Gastroesophageal sphincter (tissue), 4 donors: ENCODE results near the gene LMF1. TPM values are rescaled to one million over a fixed set of nuclear protein-coding genes. Genes with fewer than 3 reads are reported as not detected.

Source experiments
- ATAC-seq: fragments of 150-250 bp; one replicate; pipeline ENCODE4 v1.9.1; 2016; ENCODE audit warnings: mild to moderate bottlenecking, moderate library complexity
- H3K27ac ChIP-seq, 4 donors: fragments of 200-600 bp; sonication (generic) in 3 of 4; 1 replicate in 3 of 4; 2 replicates in 1 of 4; pipeline ENCODE4 v1.5.1; 2016 to 2019
- H3K27me3 ChIP-seq: fragments of 200-600 bp; sonication (generic); one replicate; pipeline ENCODE4 v1.5.1; 2019
- H3K36me3 ChIP-seq, 2 donors: fragments of 200-600 bp; sonication (generic); one replicate each; pipeline ENCODE4 v1.5.1; 2019; ENCODE audit warnings: control low read depth in 1 of 2
- H3K4me1 ChIP-seq, 3 donors: fragments of 200-600 bp; sonication (generic); 1 replicate in 2 of 3; 2 replicates in 1 of 3; pipeline ENCODE4 v1.5.1; 2016 to 2019; ENCODE audit warnings: control low read depth in 2 of 3
- H3K4me3 ChIP-seq, 2 donors: fragments of 200-600 bp; sonication (generic); one replicate each; pipeline ENCODE4 v1.5.1; 2019; ENCODE audit warnings: mild to moderate bottlenecking in 1 of 2, moderate library complexity in 1 of 2
- H3K9me3 ChIP-seq, 3 donors: fragments of 200-600 bp; sonication (generic); one replicate each; pipeline ENCODE4 v1.5.1; 2017 to 2019; ENCODE audit warnings: control low read depth in 2 of 3
- CTCF ChIP-seq, 4 experiments: fragments of 200-600 bp in 2 of 4; fragments of 450-650 bp in 2 of 4; sonication (generic) in 1 of 4; IDR thresholded peaks; one replicate each; pipeline ENCODE4 v1.5.1; 2017 to 2019; ENCODE audit warnings: antibody characterized with exemption in 4 of 4, mild to moderate bottlenecking in 2 of 4, moderate library complexity in 2 of 4
- EP300 ChIP-seq: sonication (generic); formaldehyde crosslinking; IDR thresholded peaks from one replicate; pipeline ENCODE4 v1.6.1; 2017; ENCODE audit warnings: antibody characterized with exemption, mild to moderate bottlenecking
- POLR2A ChIP-seq, 2 donors: fragments of 450-650 bp; IDR thresholded peaks; one replicate each; pipeline ENCODE4 v1.6.1; 2017; ENCODE audit warnings: antibody characterized with exemption in 2 of 2, mild to moderate bottlenecking in 2 of 2, moderate library complexity in 1 of 2
- POLR2AphosphoS5 ChIP-seq: sonication (generic); formaldehyde crosslinking; IDR thresholded peaks from one replicate; pipeline ENCODE4 v1.6.1; 2017; ENCODE audit warnings: antibody characterized with exemption
- WGBS, 2 donors: methylation state at CpG; one replicate each; pipeline ENCODE4 v1.1.5; 2018; ENCODE audit warnings: low coverage in 1 of 2; 5-methylcytosine and 5-hydroxymethylcytosine counted together
- total RNA-seq, 4 donors: library from RNA; depleted of rRNA; stranded (reverse); fragments of >200 nt; gene quantifications; one replicate each; pipeline ENCODE4 v1.1.0, GENCODE V29; 2016

Gene LMF1
- total RNA-seq, 4 donors from 2014 or later, result 13.7 to 57.3 (median 20.9) TPM

GRCh38 chr16:913817-914439, 56.9 kb downstream of the LMF1 start:
- Histone ChIP-seq H3K36me3 (peaks cover 0 to 60% of the 10 kb centered on the region in 2 donors), H3K9me3 (no peaks in the 10 kb centered on the region), H3K4me3 (no peak overlapping the region), H3K27me3 (no peaks in the 10 kb centered on the region), H3K4me1 (peaks cover 0 to 7% (median 0%) of the 10 kb centered on the region in 3 donors), H3K27ac (no peak overlapping the region)
- TF ChIP-seq EP300 (no peak), CTCF (IDR thresholded peaks at IDR 0.05) (no peak), POLR2A (IDR thresholded peaks at IDR 0.05) (no peak), POLR2AphosphoS5 (no peak)
- no peak for ATAC-seq
- WGBS, 2 donors, result 87 to 88% methylated on average over 3 to 17 of the region's 26 CpGs

- Histone ChIP-seq H3K27ac (peak overlapping the region in 2 of 4 donors; percentile 36 to 49), H3K9me3 (no peaks in the 10 kb centered on the region), H3K4me1 (peaks cover 0 to 7% (median 0%) of the 10 kb centered on the region in 3 donors), H3K27me3 (no peaks in the 10 kb centered on the region), H3K4me3 (no peak overlapping the region), H3K36me3 (peaks cover 0 to 64% of the 10 kb centered on the region in 2 donors)
- ATAC-seq, result no peak
- WGBS, 2 donors, result 87% methylated on average over 14 of the region's 56 CpGs; no CpG with 5 or more reads in 1 of the 2 donors
- no peak for TF ChIP-seq CTCF (IDR thresholded peaks at IDR 0.05)
- no peak for TF ChIP-seq POLR2AphosphoS5
- no peak for TF ChIP-seq EP300
- no peak for TF ChIP-seq POLR2A (IDR thresholded peaks at IDR 0.05)
These were observed 57.8 kb downstream of the LMF1 start for GRCh38 chr16:912684-913613.

DNA sequence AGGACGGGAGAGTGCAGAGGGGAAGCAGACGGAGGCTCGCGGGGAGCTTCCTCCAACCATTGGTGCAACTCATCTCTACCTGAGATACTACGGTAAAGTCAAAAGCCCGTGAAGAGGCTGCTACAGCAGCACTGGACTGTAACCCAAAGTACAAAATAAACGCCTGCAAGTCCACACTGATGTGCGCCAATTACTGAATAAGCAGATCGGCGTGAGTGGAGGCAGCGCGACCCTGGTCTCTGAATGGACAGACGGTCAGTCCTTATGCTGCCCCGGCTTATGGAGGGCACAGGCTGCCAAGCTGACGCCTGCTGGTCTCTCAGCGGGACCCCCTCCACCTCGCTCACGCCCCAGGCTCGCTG, 58.5 kb downstream of the LMF1 start:
- H3K9me3 ChIP-seq, result peaks cover 0 to 6% (median 0%) of the 10 kb centered on the region in 3 donors
- 85 to 92% methylated on average over 6 to 16 of the region's 19 CpGs for WGBS, 2 donors
- H3K27me3 ChIP-seq, result no peaks in the 10 kb centered on the region
- ATAC-seq, result no peak
- TF ChIP-seq CTCF (IDR thresholded peaks at IDR 0.05) (no peak), EP300 (no peak), POLR2AphosphoS5 (no peak), POLR2A (IDR thresholded peaks at IDR 0.05) (no peak)
- H3K4me1 ChIP-seq, result peaks cover 0 to 7% (median 0%) of the 10 kb centered on the region in 3 donors
- H3K36me3 ChIP-seq, result peaks cover 0 to 66% of the 10 kb centered on the region in 2 donors
- H3K4me3 ChIP-seq, result no peak overlapping the region
- peak overlapping the region in 2 of 4 donors; percentile 36 to 49 for H3K27ac ChIP-seq

- Histone ChIP-seq H3K27ac (peak overlapping the region in 1 of 4 donors; percentile 36), H3K4me3 (no peak overlapping the region), H3K9me3 (peaks cover 0 to 11% (median 0%) of the 10 kb centered on the region in 3 donors), H3K36me3 (peaks cover 0 to 66% of the 10 kb centered on the region in 2 donors), H3K27me3 (no peaks in the 10 kb centered on the region), H3K4me1 (peaks cover 0 to 7% (median 0%) of the 10 kb centered on the region in 3 donors)
- ATAC-seq, result no peak
- no peak for TF ChIP-seq POLR2AphosphoS5
- no peak for TF ChIP-seq EP300
- TF ChIP-seq POLR2A (IDR thresholded peaks at IDR 0.05), result no peak
- no peak for TF ChIP-seq CTCF (IDR thresholded peaks at IDR 0.05)
- 88 to 94% methylated on average over 2 to 4 of the region's 24 CpGs for WGBS, 2 donors
These were observed 59.0 kb downstream of the LMF1 start for GRCh38 chr16:911604-912321.
